Measurements from ENCODE around the gene DNM3.
A peak's percentile ranks its signal among the peaks of the same experiment; 100 is the strongest.

DNA sequence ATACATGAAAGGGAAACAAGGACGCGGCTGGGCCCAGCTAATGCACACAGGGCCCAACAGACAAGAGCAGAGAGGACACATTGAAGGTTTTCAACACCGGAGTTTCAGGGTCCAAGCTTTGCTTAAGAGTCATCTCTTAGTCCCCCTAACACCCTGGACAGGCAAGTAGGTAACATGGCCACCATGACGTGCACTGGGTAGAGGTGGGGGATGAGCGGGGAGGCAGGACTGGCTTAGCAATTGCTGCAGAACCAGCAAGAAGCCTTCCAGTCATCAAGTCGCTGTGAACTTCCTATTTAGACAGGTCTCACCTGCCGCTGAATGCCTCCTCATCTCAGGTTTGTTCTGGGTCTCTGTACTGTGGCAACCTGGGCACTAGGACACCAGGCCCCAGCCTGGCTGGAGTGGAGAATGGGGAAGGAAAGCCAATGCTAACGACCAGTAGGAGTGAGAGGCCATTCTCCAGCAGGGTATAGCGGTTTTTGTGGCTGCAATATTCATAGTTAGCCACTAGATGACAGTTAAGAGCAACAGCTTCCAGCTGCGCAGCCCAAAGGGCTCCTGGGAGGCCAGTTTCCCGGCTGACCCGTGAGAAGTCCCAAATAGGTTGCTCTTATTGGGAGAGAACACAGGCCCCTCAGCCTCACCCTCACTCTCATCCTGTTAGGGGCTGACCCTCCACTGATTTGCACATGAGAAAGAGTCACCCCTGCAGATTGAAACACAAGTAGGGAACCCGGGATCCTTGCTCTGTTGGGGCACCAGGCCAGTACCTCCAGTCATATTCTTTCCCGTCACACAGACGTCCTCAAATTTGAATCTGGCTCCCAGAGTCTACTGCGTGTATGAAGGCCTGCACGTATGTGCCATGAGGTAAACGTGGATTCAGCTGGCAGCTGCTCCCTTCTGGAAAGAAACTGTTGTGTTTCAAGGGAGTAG lies 608.6 kb downstream of the DNM3 start:
- TF ChIP-seq, protein P1, sequence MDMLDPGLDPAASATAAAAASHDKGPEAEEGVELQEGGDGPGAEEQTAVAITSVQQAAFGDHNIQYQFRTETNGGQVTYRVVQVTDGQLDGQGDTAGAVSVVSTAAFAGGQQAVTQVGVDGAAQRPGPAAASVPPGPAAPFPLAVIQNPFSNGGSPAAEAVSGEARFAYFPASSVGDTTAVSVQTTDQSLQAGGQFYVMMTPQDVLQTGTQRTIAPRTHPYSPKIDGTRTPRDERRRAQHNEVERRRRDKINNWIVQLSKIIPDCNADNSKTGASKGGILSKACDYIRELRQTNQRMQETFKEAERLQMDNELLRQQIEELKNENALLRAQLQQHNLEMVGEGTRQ (IDR thresholded peaks at IDR 0.05; ENCODE audit: borderline replicate concordance, low read depth, low read length): no peak
- TF ChIP-seq GATA2 (CRISPR knock-in tag; IDR thresholded peaks at IDR 0.05): no peak
- TF ChIP-seq, protein P2, sequence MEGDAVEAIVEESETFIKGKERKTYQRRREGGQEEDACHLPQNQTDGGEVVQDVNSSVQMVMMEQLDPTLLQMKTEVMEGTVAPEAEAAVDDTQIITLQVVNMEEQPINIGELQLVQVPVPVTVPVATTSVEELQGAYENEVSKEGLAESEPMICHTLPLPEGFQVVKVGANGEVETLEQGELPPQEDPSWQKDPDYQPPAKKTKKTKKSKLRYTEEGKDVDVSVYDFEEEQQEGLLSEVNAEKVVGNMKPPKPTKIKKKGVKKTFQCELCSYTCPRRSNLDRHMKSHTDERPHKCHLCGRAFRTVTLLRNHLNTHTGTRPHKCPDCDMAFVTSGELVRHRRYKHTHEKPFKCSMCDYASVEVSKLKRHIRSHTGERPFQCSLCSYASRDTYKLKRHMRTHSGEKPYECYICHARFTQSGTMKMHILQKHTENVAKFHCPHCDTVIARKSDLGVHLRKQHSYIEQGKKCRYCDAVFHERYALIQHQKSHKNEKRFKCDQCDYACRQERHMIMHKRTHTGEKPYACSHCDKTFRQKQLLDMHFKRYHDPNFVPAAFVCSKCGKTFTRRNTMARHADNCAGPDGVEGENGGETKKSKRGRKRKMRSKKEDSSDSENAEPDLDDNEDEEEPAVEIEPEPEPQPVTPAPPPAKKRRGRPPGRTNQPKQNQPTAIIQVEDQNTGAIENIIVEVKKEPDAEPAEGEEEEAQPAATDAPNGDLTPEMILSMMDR (IDR thresholded peaks at IDR 0.05): peak; percentile 72
- TF ChIP-seq, protein P3, sequence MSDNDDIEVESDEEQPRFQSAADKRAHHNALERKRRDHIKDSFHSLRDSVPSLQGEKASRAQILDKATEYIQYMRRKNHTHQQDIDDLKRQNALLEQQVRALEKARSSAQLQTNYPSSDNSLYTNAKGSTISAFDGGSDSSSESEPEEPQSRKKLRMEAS (IDR thresholded peaks at IDR 0.05; ENCODE audit: low read depth): no peak
- TF ChIP-seq FOXM1 (IDR thresholded peaks at IDR 0.05; ENCODE audit: low read depth): no peak
- TF ChIP-seq, protein P4, sequence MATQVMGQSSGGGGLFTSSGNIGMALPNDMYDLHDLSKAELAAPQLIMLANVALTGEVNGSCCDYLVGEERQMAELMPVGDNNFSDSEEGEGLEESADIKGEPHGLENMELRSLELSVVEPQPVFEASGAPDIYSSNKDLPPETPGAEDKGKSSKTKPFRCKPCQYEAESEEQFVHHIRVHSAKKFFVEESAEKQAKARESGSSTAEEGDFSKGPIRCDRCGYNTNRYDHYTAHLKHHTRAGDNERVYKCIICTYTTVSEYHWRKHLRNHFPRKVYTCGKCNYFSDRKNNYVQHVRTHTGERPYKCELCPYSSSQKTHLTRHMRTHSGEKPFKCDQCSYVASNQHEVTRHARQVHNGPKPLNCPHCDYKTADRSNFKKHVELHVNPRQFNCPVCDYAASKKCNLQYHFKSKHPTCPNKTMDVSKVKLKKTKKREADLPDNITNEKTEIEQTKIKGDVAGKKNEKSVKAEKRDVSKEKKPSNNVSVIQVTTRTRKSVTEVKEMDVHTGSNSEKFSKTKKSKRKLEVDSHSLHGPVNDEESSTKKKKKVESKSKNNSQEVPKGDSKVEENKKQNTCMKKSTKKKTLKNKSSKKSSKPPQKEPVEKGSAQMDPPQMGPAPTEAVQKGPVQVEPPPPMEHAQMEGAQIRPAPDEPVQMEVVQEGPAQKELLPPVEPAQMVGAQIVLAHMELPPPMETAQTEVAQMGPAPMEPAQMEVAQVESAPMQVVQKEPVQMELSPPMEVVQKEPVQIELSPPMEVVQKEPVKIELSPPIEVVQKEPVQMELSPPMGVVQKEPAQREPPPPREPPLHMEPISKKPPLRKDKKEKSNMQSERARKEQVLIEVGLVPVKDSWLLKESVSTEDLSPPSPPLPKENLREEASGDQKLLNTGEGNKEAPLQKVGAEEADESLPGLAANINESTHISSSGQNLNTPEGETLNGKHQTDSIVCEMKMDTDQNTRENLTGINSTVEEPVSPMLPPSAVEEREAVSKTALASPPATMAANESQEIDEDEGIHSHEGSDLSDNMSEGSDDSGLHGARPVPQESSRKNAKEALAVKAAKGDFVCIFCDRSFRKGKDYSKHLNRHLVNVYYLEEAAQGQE (IDR thresholded peaks at IDR 0.05; ENCODE audit: low read depth, low read length): no peak
- TF ChIP-seq, protein P5, sequence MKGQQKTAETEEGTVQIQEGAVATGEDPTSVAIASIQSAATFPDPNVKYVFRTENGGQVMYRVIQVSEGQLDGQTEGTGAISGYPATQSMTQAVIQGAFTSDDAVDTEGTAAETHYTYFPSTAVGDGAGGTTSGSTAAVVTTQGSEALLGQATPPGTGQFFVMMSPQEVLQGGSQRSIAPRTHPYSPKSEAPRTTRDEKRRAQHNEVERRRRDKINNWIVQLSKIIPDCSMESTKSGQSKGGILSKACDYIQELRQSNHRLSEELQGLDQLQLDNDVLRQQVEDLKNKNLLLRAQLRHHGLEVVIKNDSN (IDR thresholded peaks at IDR 0.05; ENCODE audit: borderline replicate concordance, low read depth): no peak
- no peak for TF ChIP-seq YY1 (IDR thresholded peaks at IDR 0.05; ENCODE audit: low read depth)
